CD4-positive, alpha-beta T cell treated with Interleukin-17A for 4 hours (primary cell): Measurements from ENCODE around the gene TFPI.
A peak's percentile ranks its signal among the peaks of the same experiment; 100 is the strongest.

Experiments used
- DNase-seq: peaks from one replicate; pipeline ENCODE4 v3.0.0-alpha.2; 2020; ENCODE audit warnings: mixed read lengths

TFPI gene

GRCh38 chr2:187503700-187504099, 50.5 kb downstream of the TFPI start:
- no peak for DNase-seq

- no peak for DNase-seq
These were observed 51.8 kb downstream of the TFPI start for GRCh38 chr2:187502467-187502866.

GRCh38 chr2:187500585-187501359, 53.5 kb downstream of the TFPI start:
- DNase-seq, result no peak

GRCh38 chr2:187499941-187500532, 54.2 kb downstream of the TFPI start:
- peak; percentile 26 for DNase-seq

- no peak for DNase-seq
These were observed 56.3 kb downstream of the TFPI start for GRCh38 chr2:187497858-187498463.

- DNase-seq, result no peak
These were observed 57.1 kb downstream of the TFPI start for GRCh38 chr2:187497140-187497539.

GRCh38 chr2:187495324-187495723, 58.9 kb downstream of the TFPI start:
- DNase-seq, result no peak

GRCh38 chr2:187493877-187494568, 60.2 kb downstream of the TFPI start:
- no peak for DNase-seq

- no peak for DNase-seq
These were observed 61.1 kb downstream of the TFPI start for GRCh38 chr2:187493180-187493579.

GRCh38 chr2:187486241-187486640, 68.0 kb downstream of the TFPI start:
- no peak for DNase-seq

- no peak for DNase-seq
These were observed 68.7 kb downstream of the TFPI start for GRCh38 chr2:187485523-187485922.

GRCh38 chr2:187483537-187483936, 70.7 kb downstream of the TFPI start:
- no peak for DNase-seq

- DNase-seq, result no peak
These were observed 71.4 kb downstream of the TFPI start for GRCh38 chr2:187482796-187483195.

GRCh38 chr2:187481543-187481942, 72.7 kb downstream of the TFPI start:
- no peak for DNase-seq

- no peak for DNase-seq
These were observed 75.5 kb downstream of the TFPI start for GRCh38 chr2:187478719-187479118.

GRCh38 chr2:187477051-187477450, 77.2 kb downstream of the TFPI start:
- DNase-seq, result no peak

- no peak for DNase-seq
These were observed 78.6 kb downstream of the TFPI start for GRCh38 chr2:187475499-187476248.

GRCh38 chr2:187470698-187471097, 83.5 kb downstream of the TFPI start:
- DNase-seq, result no peak

- no peak for DNase-seq
These were observed 84.7 kb downstream of the TFPI start for GRCh38 chr2:187469538-187469937.

- DNase-seq, result no peak
These were observed 86.0 kb downstream of the TFPI start for GRCh38 chr2:187468262-187468661.

GRCh38 chr2:187466129-187466792, 88.0 kb downstream of the TFPI start:
- DNase-seq, result no peak

- no peak for DNase-seq
These were observed 91.4 kb downstream of the TFPI start for GRCh38 chr2:187462839-187463238.
